SK-N-SH treated with all-trans-retinoic acid at 6 μM for 48 hours (cell line): ENCODE results near the gene CCDC77.

ENCODE experiments used
- ATAC-seq: fragments of 200-7000 bp; cut with Tn5 transposase; 3 replicates; pipeline ENCODE4 v1.9.1; 2020; ENCODE audit warnings: mild to moderate bottlenecking, moderate library complexity
- ARNTL ChIP-seq: fragments of 450-650 bp; formaldehyde crosslinking; IDR thresholded peaks from 2 replicates; pipeline ENCODE4 v1.5.0; 2020; ENCODE audit warnings: low read depth, mild to moderate bottlenecking, moderate library complexity, borderline replicate concordance
- BACH2 ChIP-seq: fragments of 250-450 bp; sonication (Bioruptor Pico); IDR thresholded peaks from 2 replicates; pipeline ENCODE4 v1.9.0; 2021; ENCODE audit warnings: mild to moderate bottlenecking, borderline replicate concordance
- CSDC2 ChIP-seq: fragments of 250-450 bp; sonication (Bioruptor Pico); IDR thresholded peaks from 2 replicates; pipeline ENCODE4 v1.5.0; 2020; ENCODE audit warnings: mild to moderate bottlenecking, moderate library complexity
- ESRRG ChIP-seq: fragments of 250-450 bp; sonication (Bioruptor Pico); IDR thresholded peaks from 2 replicates; pipeline ENCODE4 v1.6.1; 2021; ENCODE audit warnings: mild to moderate bottlenecking
- GLIS3 ChIP-seq: fragments of 250-450 bp; sonication (Bioruptor Pico); IDR thresholded peaks from 2 replicates; pipeline ENCODE4 v1.5.0; 2020; ENCODE audit warnings: mild to moderate bottlenecking, moderate library complexity
- ISL1 ChIP-seq: fragments of 250-450 bp; sonication (Bioruptor Pico); IDR thresholded peaks from 2 replicates; pipeline ENCODE4 v2.1.2; 2022; ENCODE audit warnings: mild to moderate bottlenecking, moderate library complexity
- OSR1 ChIP-seq: fragments of 250-450 bp; sonication (Bioruptor Pico); IDR thresholded peaks from 2 replicates; pipeline ENCODE4 v1.8.0; 2022; ENCODE audit warnings: moderate library complexity, mild to moderate bottlenecking, inconsistent platforms
- PPARA ChIP-seq: fragments of 250-450 bp; sonication (Bioruptor Pico); IDR thresholded peaks from 2 replicates; pipeline ENCODE4 v1.5.0; 2020; ENCODE audit warnings: mild to moderate bottlenecking, borderline replicate concordance
- RARB ChIP-seq: fragments of 250-450 bp; sonication (Bioruptor Pico); IDR thresholded peaks from 2 replicates; pipeline ENCODE4 v1.8.0; 2021; ENCODE audit warnings: mild to moderate bottlenecking, moderate library complexity
- SNAI2 ChIP-seq: fragments of 250-450 bp; sonication (Bioruptor Pico); IDR thresholded peaks from 2 replicates; pipeline ENCODE4 v1.5.0; 2020; ENCODE audit warnings: mild to moderate bottlenecking, moderate library complexity
- TCF4 ChIP-seq: fragments of 250-450 bp; sonication (Bioruptor Pico); IDR thresholded peaks from 2 replicates; pipeline ENCODE4 v1.8.0; 2021; ENCODE audit warnings: mild to moderate bottlenecking, moderate library complexity, borderline replicate concordance
- ZC3H10 ChIP-seq: fragments of 250-450 bp; sonication (Bioruptor Pico); IDR thresholded peaks from 2 replicates; pipeline ENCODE4 v1.5.1; 2021; ENCODE audit warnings: mild to moderate bottlenecking, moderate library complexity
- ZFP3 ChIP-seq: fragments of 250-450 bp; sonication (Bioruptor Pico); IDR thresholded peaks from 2 replicates; pipeline ENCODE4 v1.5.0; 2020; ENCODE audit warnings: mild to moderate bottlenecking, moderate library complexity
- ZFP30 ChIP-seq: fragments of 450-650 bp; formaldehyde crosslinking; IDR thresholded peaks from 2 replicates; pipeline ENCODE4 v1.5.0; 2022; ENCODE audit warnings: mild to moderate bottlenecking, moderate library complexity
- ZNF565 ChIP-seq: fragments of 450-650 bp; formaldehyde crosslinking; conservative IDR thresholded peaks from 2 replicates; pipeline ENCODE4 v1.5.0; 2020; ENCODE audit warnings: low read depth, mild to moderate bottlenecking, moderate library complexity
- ZNF8 ChIP-seq: fragments of 450-650 bp; formaldehyde crosslinking; IDR thresholded peaks from 2 replicates; pipeline ENCODE4 v1.5.0; 2020; ENCODE audit warnings: mild to moderate bottlenecking, moderate library complexity
- TF ChIP-seq, protein P1 (sequence below): fragments of 250-450 bp; sonication (Bioruptor Pico); IDR thresholded peaks from 2 replicates; pipeline ENCODE4 v1.8.0; 2021; ENCODE audit warnings: low read depth, mild to moderate bottlenecking, moderate library complexity, borderline replicate concordance
- TF ChIP-seq, protein P2 (sequence below): fragments of 250-450 bp; sonication (Bioruptor Pico); IDR thresholded peaks from 2 replicates; pipeline ENCODE4 v1.5.1; 2020; ENCODE audit warnings: low read depth, mild to moderate bottlenecking, moderate library complexity
- TF ChIP-seq, protein P3 (sequence below): fragments of 250-450 bp; sonication (Bioruptor Pico); IDR thresholded peaks from 2 replicates; pipeline ENCODE4 v1.5.1; 2021; ENCODE audit warnings: mild to moderate bottlenecking, moderate library complexity
- TF ChIP-seq, protein P4 (sequence below): fragments of 250-450 bp; sonication (Bioruptor Pico); IDR thresholded peaks from 2 replicates; pipeline ENCODE4 v1.8.0; 2020; ENCODE audit warnings: mild to moderate bottlenecking, moderate library complexity, borderline replicate concordance

Gene CCDC77

DNA sequence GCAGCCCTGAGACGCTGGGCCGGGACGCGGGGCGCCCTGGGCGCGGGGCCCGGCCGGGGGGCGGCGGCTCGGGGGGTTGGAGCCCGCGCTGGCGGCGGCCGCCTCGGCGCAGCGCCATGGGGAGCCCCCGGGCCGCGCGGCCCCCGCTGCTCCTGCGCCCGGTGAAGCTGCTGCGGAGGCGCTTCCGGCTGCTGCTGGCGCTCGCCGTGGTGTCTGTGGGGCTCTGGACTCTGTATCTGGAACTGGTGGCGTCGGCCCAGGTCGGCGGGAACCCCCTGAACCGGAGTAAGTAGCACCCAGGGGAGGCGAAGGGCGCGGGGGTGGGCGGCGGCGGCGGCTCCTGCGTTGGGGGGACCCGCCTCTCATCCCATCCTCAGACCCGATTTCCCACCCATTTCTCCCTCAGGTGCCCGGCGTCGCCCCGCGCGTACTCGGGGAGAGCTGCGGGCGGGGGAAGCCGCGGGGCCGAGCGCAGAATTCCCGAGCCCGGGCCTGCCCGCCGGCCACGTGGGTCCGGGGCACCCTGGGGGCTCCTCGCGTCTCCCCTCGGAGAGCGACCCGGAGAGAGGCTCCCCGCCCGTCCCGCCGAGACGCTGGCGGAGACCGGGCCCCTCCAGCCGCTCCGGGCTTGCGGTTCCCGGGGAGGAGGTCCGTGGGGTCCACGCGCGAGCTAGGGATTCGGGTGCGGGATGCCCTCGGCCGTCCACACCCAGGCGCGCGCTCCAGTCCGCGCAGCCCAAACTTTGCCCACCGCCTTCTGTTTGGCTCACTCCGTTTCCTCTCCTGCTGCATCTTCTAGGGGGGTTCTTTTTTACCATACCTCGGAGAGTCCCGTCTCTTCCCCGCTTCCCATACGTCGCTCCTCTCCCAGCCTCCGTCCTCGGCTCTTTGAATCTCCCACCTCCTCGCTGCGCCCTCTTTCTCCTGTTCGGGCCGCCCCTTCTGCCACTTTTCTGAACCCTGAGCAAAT lies 59.1 kb downstream of the CCDC77 start:
- TF ChIP-seq ZC3H10 (CRISPR knock-in tag) (no peak), ESRRG (CRISPR knock-in tag) (no peak), ISL1 (no peak), ARNTL (CRISPR knock-in tag) (no peak)

DNA sequence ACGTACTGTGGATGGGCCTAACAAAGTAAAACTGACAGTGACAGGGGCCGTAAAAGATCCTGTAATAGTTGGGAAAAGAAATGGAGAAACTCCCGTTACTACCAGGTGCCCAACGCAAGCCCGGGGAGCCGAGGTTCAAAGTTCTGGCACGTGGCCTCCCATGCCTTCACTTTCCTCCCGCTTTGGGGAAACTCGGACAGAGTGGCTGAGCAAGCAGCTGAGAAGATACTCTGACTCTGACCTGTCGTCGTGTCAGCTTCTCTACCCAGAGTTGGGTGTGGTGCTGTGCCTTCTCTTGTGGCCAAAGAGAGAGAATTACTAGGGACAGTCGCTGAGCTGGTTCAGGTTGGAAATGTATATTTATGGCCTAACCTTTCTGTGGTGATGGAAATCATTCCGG lies 60.0 kb downstream of the CCDC77 start:
- ATAC-seq = no peak
- no peak for TF ChIP-seq ZNF8 (CRISPR knock-in tag)
- TF ChIP-seq ZNF565 (CRISPR knock-in tag) = no peak
- TF ChIP-seq, protein P1, sequence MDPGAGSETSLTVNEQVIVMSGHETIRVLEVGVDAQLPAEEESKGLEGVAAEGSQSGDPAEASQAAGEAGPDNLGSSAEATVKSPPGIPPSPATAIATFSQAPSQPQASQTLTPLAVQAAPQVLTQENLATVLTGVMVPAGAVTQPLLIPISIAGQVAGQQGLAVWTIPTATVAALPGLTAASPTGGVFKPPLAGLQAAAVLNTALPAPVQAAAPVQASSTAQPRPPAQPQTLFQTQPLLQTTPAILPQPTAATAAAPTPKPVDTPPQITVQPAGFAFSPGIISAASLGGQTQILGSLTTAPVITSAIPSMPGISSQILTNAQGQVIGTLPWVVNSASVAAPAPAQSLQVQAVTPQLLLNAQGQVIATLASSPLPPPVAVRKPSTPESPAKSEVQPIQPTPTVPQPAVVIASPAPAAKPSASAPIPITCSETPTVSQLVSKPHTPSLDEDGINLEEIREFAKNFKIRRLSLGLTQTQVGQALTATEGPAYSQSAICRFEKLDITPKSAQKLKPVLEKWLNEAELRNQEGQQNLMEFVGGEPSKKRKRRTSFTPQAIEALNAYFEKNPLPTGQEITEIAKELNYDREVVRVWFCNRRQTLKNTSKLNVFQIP (CRISPR knock-in tag) = no peak
- TF ChIP-seq, protein P2, sequence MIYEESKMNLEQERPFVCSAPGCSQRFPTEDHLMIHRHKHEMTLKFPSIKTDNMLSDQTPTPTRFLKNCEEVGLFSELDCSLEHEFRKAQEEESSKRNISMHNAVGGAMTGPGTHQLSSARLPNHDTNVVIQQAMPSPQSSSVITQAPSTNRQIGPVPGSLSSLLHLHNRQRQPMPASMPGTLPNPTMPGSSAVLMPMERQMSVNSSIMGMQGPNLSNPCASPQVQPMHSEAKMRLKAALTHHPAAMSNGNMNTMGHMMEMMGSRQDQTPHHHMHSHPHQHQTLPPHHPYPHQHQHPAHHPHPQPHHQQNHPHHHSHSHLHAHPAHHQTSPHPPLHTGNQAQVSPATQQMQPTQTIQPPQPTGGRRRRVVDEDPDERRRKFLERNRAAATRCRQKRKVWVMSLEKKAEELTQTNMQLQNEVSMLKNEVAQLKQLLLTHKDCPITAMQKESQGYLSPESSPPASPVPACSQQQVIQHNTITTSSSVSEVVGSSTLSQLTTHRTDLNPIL (CRISPR knock-in tag) = no peak
- TF ChIP-seq PPARA (CRISPR knock-in tag) = no peak
- no peak for TF ChIP-seq TCF4
- TF ChIP-seq ZFP3 = no peak
- no peak for TF ChIP-seq CSDC2 (CRISPR knock-in tag)
- no peak for TF ChIP-seq OSR1 (CRISPR knock-in tag)
- TF ChIP-seq, protein P3, sequence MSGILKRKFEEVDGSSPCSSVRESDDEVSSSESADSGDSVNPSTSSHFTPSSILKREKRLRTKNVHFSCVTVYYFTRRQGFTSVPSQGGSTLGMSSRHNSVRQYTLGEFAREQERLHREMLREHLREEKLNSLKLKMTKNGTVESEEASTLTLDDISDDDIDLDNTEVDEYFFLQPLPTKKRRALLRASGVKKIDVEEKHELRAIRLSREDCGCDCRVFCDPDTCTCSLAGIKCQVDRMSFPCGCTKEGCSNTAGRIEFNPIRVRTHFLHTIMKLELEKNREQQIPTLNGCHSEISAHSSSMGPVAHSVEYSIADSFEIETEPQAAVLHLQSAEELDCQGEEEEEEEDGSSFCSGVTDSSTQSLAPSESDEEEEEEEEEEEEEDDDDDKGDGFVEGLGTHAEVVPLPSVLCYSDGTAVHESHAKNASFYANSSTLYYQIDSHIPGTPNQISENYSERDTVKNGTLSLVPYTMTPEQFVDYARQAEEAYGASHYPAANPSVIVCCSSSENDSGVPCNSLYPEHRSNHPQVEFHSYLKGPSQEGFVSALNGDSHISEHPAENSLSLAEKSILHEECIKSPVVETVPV (CRISPR knock-in tag) = no peak
- TF ChIP-seq ISL1 = no peak
- no peak for TF ChIP-seq SNAI2 (CRISPR knock-in tag)
- no peak for TF ChIP-seq ZC3H10 (CRISPR knock-in tag)
- TF ChIP-seq GLIS3 (CRISPR knock-in tag) = no peak
- TF ChIP-seq ARNTL (CRISPR knock-in tag) = no peak
- TF ChIP-seq RARB (CRISPR knock-in tag) = no peak

More for the DNA sequence above, 59.1 kb downstream of the CCDC77 start:
- peak; percentile 42; the same call in 2 of the 3 replicates for ATAC-seq

DNA sequence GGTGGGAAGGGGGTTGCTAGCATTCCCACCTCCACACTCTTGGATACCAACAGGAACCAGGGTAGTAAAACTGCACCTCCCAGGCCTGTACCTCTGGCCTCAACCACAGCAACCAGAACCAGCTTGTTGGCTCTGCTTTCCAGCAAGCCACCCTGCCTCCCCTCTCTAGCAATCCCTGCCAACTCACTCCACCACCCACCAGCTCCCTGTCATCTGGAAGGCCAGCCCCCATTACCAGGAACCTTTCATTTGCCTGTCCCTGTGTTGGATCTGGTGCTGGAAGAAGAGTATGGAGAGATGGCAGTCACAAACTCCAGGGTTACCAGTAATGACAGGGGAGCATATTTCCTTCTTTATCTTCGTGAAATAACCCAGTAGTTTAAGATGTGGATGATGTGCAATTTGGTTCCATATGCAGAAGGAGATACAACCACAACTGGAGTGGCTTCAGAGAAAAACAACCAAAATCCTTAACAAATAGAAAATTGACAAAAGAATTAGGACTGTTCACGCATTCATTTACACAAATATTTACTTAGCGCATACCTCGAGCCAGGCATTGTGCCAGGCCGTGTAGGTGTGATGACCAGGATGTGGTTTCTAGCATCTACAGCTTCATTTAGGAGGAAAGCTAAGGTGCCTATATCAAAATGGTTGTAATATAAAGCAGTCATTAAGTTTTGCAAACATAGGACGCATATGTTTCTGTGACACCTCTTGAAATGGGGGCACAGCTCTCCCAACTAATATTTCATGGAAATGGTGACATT lies 61.7 kb downstream of the CCDC77 start:
- TF ChIP-seq BACH2 (CRISPR knock-in tag) = no peak
- TF ChIP-seq, protein P4, sequence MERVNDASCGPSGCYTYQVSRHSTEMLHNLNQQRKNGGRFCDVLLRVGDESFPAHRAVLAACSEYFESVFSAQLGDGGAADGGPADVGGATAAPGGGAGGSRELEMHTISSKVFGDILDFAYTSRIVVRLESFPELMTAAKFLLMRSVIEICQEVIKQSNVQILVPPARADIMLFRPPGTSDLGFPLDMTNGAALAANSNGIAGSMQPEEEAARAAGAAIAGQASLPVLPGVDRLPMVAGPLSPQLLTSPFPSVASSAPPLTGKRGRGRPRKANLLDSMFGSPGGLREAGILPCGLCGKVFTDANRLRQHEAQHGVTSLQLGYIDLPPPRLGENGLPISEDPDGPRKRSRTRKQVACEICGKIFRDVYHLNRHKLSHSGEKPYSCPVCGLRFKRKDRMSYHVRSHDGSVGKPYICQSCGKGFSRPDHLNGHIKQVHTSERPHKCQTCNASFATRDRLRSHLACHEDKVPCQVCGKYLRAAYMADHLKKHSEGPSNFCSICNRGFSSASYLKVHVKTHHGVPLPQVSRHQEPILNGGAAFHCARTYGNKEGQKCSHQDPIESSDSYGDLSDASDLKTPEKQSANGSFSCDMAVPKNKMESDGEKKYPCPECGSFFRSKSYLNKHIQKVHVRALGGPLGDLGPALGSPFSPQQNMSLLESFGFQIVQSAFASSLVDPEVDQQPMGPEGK = no peak
- TF ChIP-seq CSDC2 (CRISPR knock-in tag) = no peak
- no peak for TF ChIP-seq OSR1 (CRISPR knock-in tag)
- no peak for ATAC-seq

DNA sequence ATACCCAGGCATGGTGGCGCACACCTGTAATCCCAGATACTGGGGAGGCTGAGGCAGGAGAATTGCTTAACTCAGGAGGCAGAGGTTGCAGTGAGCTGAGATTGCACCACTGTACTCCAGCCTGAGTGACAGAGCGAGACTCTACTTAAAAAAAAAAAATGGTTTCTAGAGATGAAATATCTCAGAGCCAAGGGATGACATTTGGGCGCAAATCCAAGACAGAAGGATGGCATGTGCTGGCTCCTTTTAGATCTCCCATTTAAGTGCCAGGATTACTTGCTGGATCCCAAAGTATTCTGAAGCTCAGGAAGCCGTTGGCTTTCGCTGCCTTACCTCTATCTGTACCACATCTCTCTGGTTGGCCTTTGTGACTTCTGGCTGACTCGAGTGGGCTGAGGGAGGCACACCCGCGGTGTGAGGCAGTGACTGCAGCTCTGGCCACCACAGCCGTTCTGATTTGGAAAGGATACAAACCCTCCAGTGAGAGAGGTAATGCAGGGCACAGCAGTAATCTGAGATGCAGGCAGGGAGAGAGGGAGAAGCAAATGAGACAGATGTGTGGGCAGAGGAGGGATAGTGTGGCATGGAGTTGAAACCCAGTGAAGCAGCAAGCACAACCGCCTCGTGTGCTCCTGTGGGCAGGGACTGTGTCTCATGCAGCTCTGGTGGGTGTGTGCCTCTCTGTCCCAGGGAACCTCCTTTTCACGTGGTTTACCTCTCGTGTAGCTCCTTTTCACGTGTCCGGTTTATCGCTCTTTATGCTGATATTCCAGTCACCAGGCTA lies 63.2 kb downstream of the CCDC77 start:
- TF ChIP-seq OSR1 (CRISPR knock-in tag) (no peak), ISL1 (no peak), CSDC2 (CRISPR knock-in tag) (no peak), BACH2 (CRISPR knock-in tag) (no peak), ZNF8 (CRISPR knock-in tag) (no peak), RARB (CRISPR knock-in tag) (no peak), ZFP30 (no peak), GLIS3 (CRISPR knock-in tag) (no peak), ZFP3 (no peak), ESRRG (CRISPR knock-in tag) (no peak)
- TF ChIP-seq, protein P4 = no peak
- TF ChIP-seq, protein P3 (CRISPR knock-in tag) = no peak
- ATAC-seq = no peak; the same call in 1 of the 3 replicates
